Measurements from ENCODE around the gene ARHGEF6.
A peak's percentile ranks its signal among the peaks of the same experiment; 100 is the strongest.

The ARHGEF6 gene

GRCh38 chrX:136636121-136636520 is 144.6 kb downstream of the ARHGEF6 start:
- no peak for DNase-seq

GRCh38 chrX:136635235-136635634 is 145.5 kb downstream of the ARHGEF6 start:
- no peak for DNase-seq

- no peak for DNase-seq
Measured at GRCh38 chrX:136630881-136631280, 149.9 kb downstream of the ARHGEF6 start.

DNA sequence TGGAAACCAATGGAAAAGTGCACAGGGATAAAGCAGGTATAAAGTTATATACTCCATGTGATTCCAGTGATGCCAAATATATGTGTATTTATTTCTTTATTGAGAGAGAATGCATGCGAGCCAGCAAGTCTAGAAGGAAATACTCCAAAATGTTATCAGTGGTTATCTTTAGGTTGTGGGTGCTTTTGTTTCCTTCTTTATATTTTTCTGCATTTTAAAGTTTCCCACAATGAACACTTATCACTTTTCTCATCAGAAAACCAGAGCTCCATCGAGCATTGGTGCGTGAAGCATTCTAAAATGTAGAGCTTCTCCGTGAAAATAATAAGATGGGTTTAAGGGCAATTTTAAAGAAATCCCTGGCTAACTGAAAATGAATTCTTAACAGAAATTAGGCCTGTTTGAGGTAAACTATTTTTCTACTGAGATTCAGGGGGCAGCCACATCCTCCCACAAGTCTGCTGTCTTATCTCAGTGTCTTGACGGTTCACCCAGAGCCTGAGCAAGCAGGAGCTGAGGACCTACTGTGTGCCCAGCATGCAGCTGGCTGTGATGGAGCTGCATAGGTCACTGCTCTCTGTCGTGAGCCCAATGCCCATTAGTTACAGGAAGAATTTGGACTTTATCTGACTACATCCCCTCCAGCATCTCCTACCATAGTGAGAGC is 151.5 kb downstream of the ARHGEF6 start:
- DNase-seq, result no peak

DNA sequence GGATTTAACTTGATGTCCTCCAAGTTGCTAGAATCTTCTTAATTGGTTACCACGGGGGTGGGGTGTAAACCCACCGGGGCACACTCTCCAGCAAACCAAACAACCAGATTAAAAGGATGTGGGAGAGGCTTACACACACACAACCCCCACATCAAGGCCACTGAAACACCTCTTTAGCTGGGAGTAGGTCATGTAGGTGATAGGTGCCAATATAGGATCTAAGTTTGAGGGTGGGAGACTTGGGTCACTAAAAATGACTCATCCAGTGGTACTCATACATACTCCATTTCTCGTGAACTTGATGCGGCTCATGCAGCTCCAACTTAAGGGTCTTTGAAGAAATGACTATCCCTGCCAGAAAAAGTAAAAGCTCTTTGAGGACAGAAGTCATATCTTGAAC is 153.3 kb downstream of the ARHGEF6 start:
- DNase-seq, result no peak

GRCh38 chrX:136626891-136627290 is 153.8 kb downstream of the ARHGEF6 start:
- no peak for DNase-seq

- no peak for DNase-seq
Measured at GRCh38 chrX:136626237-136626636, 154.5 kb downstream of the ARHGEF6 start.

- DNase-seq, result no peak
Measured at GRCh38 chrX:136625246-136625645, 155.5 kb downstream of the ARHGEF6 start.

GRCh38 chrX:136623396-136623795 is 157.3 kb downstream of the ARHGEF6 start:
- peak; percentile 56 for DNase-seq

GRCh38 chrX:136622568-136622967 is 158.2 kb downstream of the ARHGEF6 start:
- DNase-seq, result no peak

DNA sequence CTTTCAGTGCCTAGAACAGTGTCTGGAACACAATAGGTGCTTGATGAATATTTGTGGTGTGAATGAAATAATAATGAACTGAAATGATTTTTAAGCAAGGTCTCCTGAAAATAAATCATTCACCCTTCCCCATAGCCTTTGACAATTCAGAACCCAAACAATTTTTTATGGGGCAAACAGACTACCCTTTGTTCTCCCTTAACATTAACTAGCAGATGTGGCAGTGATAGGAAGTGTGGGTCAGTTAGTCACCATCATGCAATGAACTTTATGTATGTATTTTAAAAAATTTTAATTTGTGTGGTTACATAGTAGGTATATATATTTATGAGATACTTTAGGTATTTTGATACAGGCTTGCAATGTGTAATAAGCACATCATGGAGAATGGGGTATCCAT is 160.0 kb downstream of the ARHGEF6 start:
- DNase-seq, result no peak

DNA sequence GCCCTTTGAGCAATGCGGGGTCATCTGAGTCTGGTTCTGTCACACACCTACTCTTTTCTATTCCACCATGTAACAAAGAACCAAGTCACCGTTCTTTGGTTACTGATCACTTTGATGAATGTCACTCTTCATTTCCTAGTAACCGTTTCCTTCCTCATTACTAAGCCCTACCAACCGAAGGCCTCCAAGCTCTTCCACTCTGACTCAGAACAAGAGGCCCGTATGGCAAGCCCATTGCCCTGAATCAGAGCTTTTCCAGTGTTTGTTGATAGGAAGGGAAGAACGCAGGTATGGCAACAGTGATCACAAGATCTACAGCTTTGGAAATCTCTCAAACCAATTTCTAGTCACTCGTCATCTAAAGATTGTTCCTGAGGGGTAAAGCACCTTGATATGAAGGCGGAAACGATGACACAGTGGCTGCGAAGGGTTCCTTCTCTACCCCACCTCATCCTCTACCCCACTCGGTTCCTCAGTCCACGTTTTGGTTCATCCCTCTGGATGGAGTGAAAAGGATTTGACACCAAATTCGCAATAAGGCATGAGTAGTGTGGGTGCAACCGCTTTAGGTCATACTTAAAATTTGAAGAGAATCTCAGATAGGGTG is 160.7 kb downstream of the ARHGEF6 start:
- peak; percentile 71 for DNase-seq

GRCh38 chrX:136616987-136617685 is 163.6 kb downstream of the ARHGEF6 start:
- no peak for DNase-seq

All from GDM1 (cell line).